Measurements from ENCODE around the gene NRXN3. TPM values are rescaled to one million over a fixed set of nuclear protein-coding genes. Genes with fewer than 3 reads are reported as not detected.

Gene NRXN3
- total RNA-seq, 1 experiment from 2014 or later = not detected

GRCh38 chr14:78683206-78683605 is 513.0 kb downstream of the NRXN3 start:
- BruUV-seq (replicated peaks) = no TSS peak
- DNase-seq (ENCODE audit: low read depth, low spot score) (no peak), ATAC-seq (no peak)
- no peak overlapping the region for H3K4me3 ChIP-seq (ENCODE audit: low read depth in 2 of 2, low read length in 2 of 2)
- ChIA-PET CTCF (no interaction called here), POLR2A (no interaction called here)
- TF ChIP-seq POLR2AphosphoS5 (IDR thresholded peaks at IDR 0.05; ENCODE audit: low read depth, low read length) = no peak
- TF ChIP-seq REST (IDR thresholded peaks at IDR 0.05; ENCODE audit: insufficient read depth in 1 of 2, low read depth in 2 of 2, low read length in 1 of 2) = no peak
- no peak for TF ChIP-seq TCF7L2 (IDR thresholded peaks at IDR 0.05; ENCODE audit: low read depth, low read length)
- no peak for TF ChIP-seq SIN3A (IDR thresholded peaks at IDR 0.05; ENCODE audit: borderline replicate concordance, insufficient read depth, low read depth, low read length)
- TF ChIP-seq CTCF (IDR thresholded peaks at IDR 0.05) = no peak
- H3K4me1 ChIP-seq (ENCODE audit: control insufficient read depth, insufficient read depth, low read length) = no peaks in the 10 kb centered on the region
- H3K9me3 ChIP-seq (ENCODE audit: control insufficient read depth, insufficient read depth, low read depth, low read length) = no peaks in the 10 kb centered on the region
- intact Hi-C loops (cut with micrococcal nuclease; ENCODE audit: unreplicated experiment) = no loop called here
- no peaks in the 10 kb centered on the region for H3K27me3 ChIP-seq (ENCODE audit: control insufficient read depth, insufficient read depth, low read length)
- H3K36me3 ChIP-seq (ENCODE audit: control insufficient read depth, insufficient read depth, low read length) = no peaks in the 10 kb centered on the region
- in situ Hi-C loops (cut with HindIII; ENCODE audit: low pct_unique_long_range_greater_than_20kb, low sequenced_read_pairs) = no loop called here
- H3K27ac ChIP-seq (ENCODE audit: low read length) = no peak overlapping the region

GRCh38 chr14:78683981-78684380 is 513.8 kb downstream of the NRXN3 start:
- H3K4me3 ChIP-seq (ENCODE audit: low read depth in 2 of 2, low read length in 2 of 2) = no peak overlapping the region
- no peak overlapping the region for H3K27ac ChIP-seq (ENCODE audit: low read length)
- no peaks in the 10 kb centered on the region for H3K9me3 ChIP-seq (ENCODE audit: control insufficient read depth, insufficient read depth, low read depth, low read length)
- in situ Hi-C loops (cut with HindIII; ENCODE audit: low pct_unique_long_range_greater_than_20kb, low sequenced_read_pairs) (no loop called here), intact Hi-C loops (cut with micrococcal nuclease; ENCODE audit: unreplicated experiment) (no loop called here)
- ChIA-PET CTCF (no interaction called here), POLR2A (no interaction called here)
- H3K4me1 ChIP-seq (ENCODE audit: control insufficient read depth, insufficient read depth, low read length) = no peaks in the 10 kb centered on the region
- DNase-seq (ENCODE audit: low read depth, low spot score) (no peak), ATAC-seq (no peak)
- no peaks in the 10 kb centered on the region for H3K36me3 ChIP-seq (ENCODE audit: control insufficient read depth, insufficient read depth, low read length)
- no TSS peak for BruUV-seq (replicated peaks)
- no peak for TF ChIP-seq CTCF (IDR thresholded peaks at IDR 0.05)
- no peak for TF ChIP-seq REST (IDR thresholded peaks at IDR 0.05; ENCODE audit: insufficient read depth in 1 of 2, low read depth in 2 of 2, low read length in 1 of 2)
- TF ChIP-seq TCF7L2 (IDR thresholded peaks at IDR 0.05; ENCODE audit: low read depth, low read length) = no peak
- no peak for TF ChIP-seq POLR2AphosphoS5 (IDR thresholded peaks at IDR 0.05; ENCODE audit: low read depth, low read length)
- TF ChIP-seq SIN3A (IDR thresholded peaks at IDR 0.05; ENCODE audit: borderline replicate concordance, insufficient read depth, low read depth, low read length) = no peak
- no peaks in the 10 kb centered on the region for H3K27me3 ChIP-seq (ENCODE audit: control insufficient read depth, insufficient read depth, low read length)

Data from Panc1 (cell line).